ENCODE measurements around the gene FGF3.
"Not testable (repeated sequence)": the region's sequence is repeated elsewhere in the genome, so short reads cannot be mapped to it uniquely, and the experiment has no call there.

The FGF3 gene

GRCh38 chr11:69764918-69765317 lies 54.3 kb downstream of the FGF3 start:
- Histone ChIP-seq H3K27me3 (ENCODE audit: control insufficient read depth in 1 of 2, insufficient read depth in 2 of 2, low read length in 2 of 2) (peaks cover 10 to 12% of the 10 kb centered on the region in 2 donors), H3K9me3 (ENCODE audit: control insufficient read depth in 2 of 2, low read length in 2 of 2) (peaks cover 0 to 16% of the 10 kb centered on the region in 2 donors)
- H3K27ac ChIP-seq (ENCODE audit: low read length); H3K4me3 ChIP-seq (ENCODE audit: low read length in 2 of 2); H3K36me3 ChIP-seq (ENCODE audit: control insufficient read depth in 2 of 2, insufficient read depth in 2 of 2, low read length in 2 of 2); H3K9ac ChIP-seq (ENCODE audit: low read length in 2 of 2); H3K4me1 ChIP-seq (ENCODE audit: control insufficient read depth, insufficient read depth, low read length): not testable (repeated sequence)

- no peak overlapping the region for H3K27ac ChIP-seq (ENCODE audit: low read length)
- no peaks in the 10 kb centered on the region for H3K4me1 ChIP-seq (ENCODE audit: control insufficient read depth, insufficient read depth, low read length)
- no peak overlapping the region for H3K9ac ChIP-seq (ENCODE audit: low read length in 2 of 2)
- H3K36me3 ChIP-seq (ENCODE audit: control insufficient read depth in 2 of 2, insufficient read depth in 2 of 2, low read length in 2 of 2) = no peaks in the 10 kb centered on the region
- H3K4me3 ChIP-seq (ENCODE audit: low read length in 2 of 2) = no peak overlapping the region
- H3K9me3 ChIP-seq (ENCODE audit: control insufficient read depth in 2 of 2, low read length in 2 of 2) = peaks cover 0 to 20% of the 10 kb centered on the region in 2 donors
- H3K27me3 ChIP-seq (ENCODE audit: control insufficient read depth in 1 of 2, insufficient read depth in 2 of 2, low read length in 2 of 2) = peaks cover 6 to 12% of the 10 kb centered on the region in 2 donors
Measured at GRCh38 chr11:69760319-69760718, 58.9 kb downstream of the FGF3 start.
